ENCODE results near the gene PLA2G12A.
"Not testable (repeated sequence)": the region's sequence is repeated elsewhere in the genome, so short reads cannot be mapped to it uniquely, and the experiment has no call there.

The PLA2G12A gene

DNA sequence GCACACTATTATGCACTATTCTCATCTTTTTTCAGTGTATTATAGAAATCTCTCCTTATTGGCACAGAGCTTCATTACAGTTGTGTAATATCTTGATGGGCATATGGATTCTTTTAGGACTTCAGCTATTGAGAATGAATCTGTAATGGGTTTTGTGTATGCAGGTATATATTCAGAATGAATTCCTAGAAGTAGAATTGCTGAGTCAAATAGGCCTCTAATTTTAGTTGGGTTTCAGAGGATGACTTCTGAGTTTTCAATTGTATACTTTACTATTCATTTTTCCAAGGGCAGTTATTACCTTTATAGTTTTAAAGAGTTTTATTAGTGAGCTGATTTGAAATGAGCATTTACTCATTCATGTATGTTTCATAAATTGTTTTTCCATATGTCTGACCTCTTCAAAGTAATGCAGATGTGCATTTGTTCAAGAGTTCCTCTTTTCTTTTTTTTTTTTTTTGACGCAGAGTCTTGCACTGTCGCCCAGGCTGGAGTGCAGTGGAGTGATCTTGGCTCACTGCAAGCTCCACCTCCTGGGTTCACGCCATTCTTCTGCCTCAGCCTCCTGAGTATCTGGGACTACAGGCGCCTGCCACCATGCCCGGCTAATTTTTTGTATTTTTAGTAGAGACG is 46.1 kb downstream of the PLA2G12A start:
- H3K9me3 ChIP-seq (ENCODE audit: insufficient read depth, low read length): no peaks in the 10 kb centered on the region
- no peaks in the 10 kb centered on the region; the same call in 1 of the 2 replicates for H3K36me3 ChIP-seq (ENCODE audit: low read length)
- no peak overlapping the region for H3K4me3 ChIP-seq (ENCODE audit: insufficient read depth, low read length, poor library complexity, severe bottlenecking)
- H4K20me1 ChIP-seq (ENCODE audit: low read depth, low read length): no peaks in the 10 kb centered on the region
- no peak overlapping the region for H3K4me2 ChIP-seq (ENCODE audit: low read depth, low read length, poor library complexity, severe bottlenecking)
- no peaks in the 10 kb centered on the region for H3K79me2 ChIP-seq (ENCODE audit: insufficient read depth, low read length)
- H2AFZ ChIP-seq (ENCODE audit: low read depth, low read length, severe bottlenecking): no peak overlapping the region
- no peaks in the 10 kb centered on the region for H3K27me3 ChIP-seq (ENCODE audit: low read length)
- no peak overlapping the region for H3K27ac ChIP-seq (ENCODE audit: low read depth, low read length)
- H3F3A ChIP-seq (ENCODE audit: insufficient read depth): no peaks in the 10 kb centered on the region
- no peaks in the 10 kb centered on the region for H3K9me2 ChIP-seq (replicated peaks; ENCODE audit: insufficient read depth, low read length)
- TF ChIP-seq EZH2phosphoT487 (conservative IDR thresholded peaks at IDR 0.05; ENCODE audit: low read length): no peak
- no peak overlapping the region for H3K9ac ChIP-seq (ENCODE audit: low read length)

DNA sequence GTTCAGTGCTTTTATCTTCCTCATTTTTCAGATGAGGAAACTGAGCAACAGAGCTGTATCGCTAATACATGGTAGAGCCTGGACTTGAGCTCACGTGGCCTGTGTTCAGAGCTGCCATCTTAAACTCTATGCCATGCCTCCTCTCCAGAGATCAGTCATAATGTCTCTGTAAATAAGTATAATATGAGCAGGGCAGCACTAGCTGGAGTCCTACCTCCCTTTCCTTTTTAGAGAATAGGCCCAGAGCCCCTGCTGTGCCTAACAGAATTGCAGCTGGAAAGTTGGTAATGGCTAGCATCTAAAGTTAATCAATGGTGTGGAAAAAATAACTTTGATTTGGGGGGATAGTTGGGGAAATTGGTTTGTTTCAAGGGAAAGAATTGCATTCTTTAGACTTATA is 47.0 kb downstream of the PLA2G12A start:
- Histone ChIP-seq H3K27me3 (ENCODE audit: low read length) (no peaks in the 10 kb centered on the region), H3F3A (ENCODE audit: insufficient read depth) (no peaks in the 10 kb centered on the region), H3K9me2 (replicated peaks; ENCODE audit: insufficient read depth, low read length) (no peaks in the 10 kb centered on the region), H3K36me3 (ENCODE audit: low read length) (no peaks in the 10 kb centered on the region; the same call in 1 of the 2 replicates), H3K27ac (ENCODE audit: low read depth, low read length) (no peak overlapping the region), H3K4me3 (ENCODE audit: insufficient read depth, low read length, poor library complexity, severe bottlenecking) (no peak overlapping the region), H3K4me2 (ENCODE audit: low read depth, low read length, poor library complexity, severe bottlenecking) (no peak overlapping the region), H3K9ac (ENCODE audit: low read length) (no peak overlapping the region), H3K9me3 (ENCODE audit: insufficient read depth, low read length) (no peaks in the 10 kb centered on the region), H3K79me2 (ENCODE audit: insufficient read depth, low read length) (no peaks in the 10 kb centered on the region), H4K20me1 (ENCODE audit: low read depth, low read length) (no peaks in the 10 kb centered on the region), H2AFZ (ENCODE audit: low read depth, low read length, severe bottlenecking) (no peak overlapping the region)
- TF ChIP-seq, protein P1, sequence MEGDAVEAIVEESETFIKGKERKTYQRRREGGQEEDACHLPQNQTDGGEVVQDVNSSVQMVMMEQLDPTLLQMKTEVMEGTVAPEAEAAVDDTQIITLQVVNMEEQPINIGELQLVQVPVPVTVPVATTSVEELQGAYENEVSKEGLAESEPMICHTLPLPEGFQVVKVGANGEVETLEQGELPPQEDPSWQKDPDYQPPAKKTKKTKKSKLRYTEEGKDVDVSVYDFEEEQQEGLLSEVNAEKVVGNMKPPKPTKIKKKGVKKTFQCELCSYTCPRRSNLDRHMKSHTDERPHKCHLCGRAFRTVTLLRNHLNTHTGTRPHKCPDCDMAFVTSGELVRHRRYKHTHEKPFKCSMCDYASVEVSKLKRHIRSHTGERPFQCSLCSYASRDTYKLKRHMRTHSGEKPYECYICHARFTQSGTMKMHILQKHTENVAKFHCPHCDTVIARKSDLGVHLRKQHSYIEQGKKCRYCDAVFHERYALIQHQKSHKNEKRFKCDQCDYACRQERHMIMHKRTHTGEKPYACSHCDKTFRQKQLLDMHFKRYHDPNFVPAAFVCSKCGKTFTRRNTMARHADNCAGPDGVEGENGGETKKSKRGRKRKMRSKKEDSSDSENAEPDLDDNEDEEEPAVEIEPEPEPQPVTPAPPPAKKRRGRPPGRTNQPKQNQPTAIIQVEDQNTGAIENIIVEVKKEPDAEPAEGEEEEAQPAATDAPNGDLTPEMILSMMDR (IDR thresholded peaks at IDR 0.05; ENCODE audit: insufficient read depth, low read length, poor library complexity, severe bottlenecking): no peak
- TF ChIP-seq EZH2phosphoT487 (conservative IDR thresholded peaks at IDR 0.05; ENCODE audit: low read length): no peak

DNA sequence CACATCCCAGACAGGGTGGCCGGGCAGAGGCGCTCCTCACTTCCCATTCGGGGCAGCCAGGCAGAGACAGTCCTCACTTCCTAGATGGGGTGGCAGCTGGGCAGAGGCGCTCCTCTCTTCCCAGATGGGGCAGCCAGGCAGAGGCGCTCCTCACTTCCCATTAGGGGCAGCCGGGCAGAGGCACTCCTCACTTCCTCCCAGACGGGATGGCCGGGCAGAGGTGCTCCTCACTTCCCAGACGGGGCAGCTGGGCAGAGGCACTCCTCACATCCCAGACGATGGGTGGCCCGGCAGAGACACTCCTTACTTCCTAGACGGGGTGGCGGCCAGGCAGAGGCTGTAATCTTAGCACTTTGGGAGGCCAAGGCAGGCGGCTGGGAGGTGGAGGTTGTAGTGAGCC is 50.9 kb downstream of the PLA2G12A start:
- H4K20me1 ChIP-seq (ENCODE audit: low read depth, low read length); H3K4me2 ChIP-seq (ENCODE audit: low read depth, low read length, poor library complexity, severe bottlenecking); H3K9ac ChIP-seq (ENCODE audit: low read length); H3K79me2 ChIP-seq (ENCODE audit: insufficient read depth, low read length); H3K9me2 ChIP-seq (replicated peaks; ENCODE audit: insufficient read depth, low read length); H3K36me3 ChIP-seq (ENCODE audit: low read length); H3F3A ChIP-seq (ENCODE audit: insufficient read depth); H3K27me3 ChIP-seq (ENCODE audit: low read length); H3K4me3 ChIP-seq (ENCODE audit: insufficient read depth, low read length, poor library complexity, severe bottlenecking); H3K27ac ChIP-seq (ENCODE audit: low read depth, low read length); H3K9me3 ChIP-seq (ENCODE audit: insufficient read depth, low read length); H2AFZ ChIP-seq (ENCODE audit: low read depth, low read length, severe bottlenecking): not testable (repeated sequence)

DNA sequence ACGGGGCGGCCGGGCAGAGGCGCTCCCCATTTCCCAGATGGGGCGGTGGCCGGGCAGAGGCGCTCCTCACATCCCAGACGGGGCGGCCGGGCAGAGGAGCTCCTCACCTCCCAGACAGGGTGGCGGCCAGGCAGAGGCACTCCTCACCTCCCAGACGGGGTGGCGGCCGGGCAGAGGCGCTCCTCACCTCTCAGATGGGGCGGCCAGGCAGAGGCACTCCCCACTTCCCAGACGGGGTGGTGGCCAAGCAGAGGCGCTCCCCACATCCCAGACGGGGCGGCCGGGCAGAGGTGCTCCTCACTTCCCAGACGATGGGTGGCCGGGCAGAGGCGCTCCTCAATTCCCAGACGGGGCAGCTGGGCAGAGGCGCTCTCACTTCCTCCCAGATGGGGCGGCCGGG is 51.4 kb downstream of the PLA2G12A start:
- not testable (repeated sequence) for H4K20me1 ChIP-seq (ENCODE audit: low read depth, low read length); H3F3A ChIP-seq (ENCODE audit: insufficient read depth); H3K9me2 ChIP-seq (replicated peaks; ENCODE audit: insufficient read depth, low read length); H3K9ac ChIP-seq (ENCODE audit: low read length); H3K27ac ChIP-seq (ENCODE audit: low read depth, low read length); H3K4me2 ChIP-seq (ENCODE audit: low read depth, low read length, poor library complexity, severe bottlenecking); H3K36me3 ChIP-seq (ENCODE audit: low read length); H3K9me3 ChIP-seq (ENCODE audit: insufficient read depth, low read length); H2AFZ ChIP-seq (ENCODE audit: low read depth, low read length, severe bottlenecking); H3K79me2 ChIP-seq (ENCODE audit: insufficient read depth, low read length); H3K27me3 ChIP-seq (ENCODE audit: low read length); H3K4me3 ChIP-seq (ENCODE audit: insufficient read depth, low read length, poor library complexity, severe bottlenecking)

DNA sequence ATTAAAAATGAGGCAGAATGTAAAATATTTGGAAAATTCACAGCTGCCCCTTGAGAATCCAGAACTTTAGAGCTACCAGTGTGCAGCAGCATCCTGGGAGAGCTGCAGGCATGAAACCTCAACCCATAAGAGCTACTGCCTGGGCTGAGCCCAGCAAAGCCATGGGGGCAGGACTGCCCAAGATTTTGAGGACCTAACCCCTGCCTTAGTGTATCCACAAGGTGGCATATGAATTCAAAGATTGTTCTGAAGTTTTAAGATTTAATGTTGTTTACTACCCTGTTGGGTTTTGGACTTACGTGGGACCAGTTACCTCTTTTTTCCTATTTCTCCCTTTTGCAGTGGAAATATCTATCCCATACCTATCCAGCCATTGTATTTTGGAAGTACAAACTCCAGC is 53.0 kb downstream of the PLA2G12A start:
- H3K4me2 ChIP-seq (ENCODE audit: low read depth, low read length, poor library complexity, severe bottlenecking): no peak overlapping the region
- H3K9me3 ChIP-seq (ENCODE audit: insufficient read depth, low read length): no peaks in the 10 kb centered on the region
- H3K36me3 ChIP-seq (ENCODE audit: low read length): no peaks in the 10 kb centered on the region
- H3K79me2 ChIP-seq (ENCODE audit: insufficient read depth, low read length): no peaks in the 10 kb centered on the region
- no peaks in the 10 kb centered on the region for H3F3A ChIP-seq (ENCODE audit: insufficient read depth)
- TF ChIP-seq EZH2phosphoT487 (conservative IDR thresholded peaks at IDR 0.05; ENCODE audit: low read length): no peak
- TF ChIP-seq, protein P1 (IDR thresholded peaks at IDR 0.05; ENCODE audit: insufficient read depth, low read length, poor library complexity, severe bottlenecking): no peak
- no peaks in the 10 kb centered on the region for H3K9me2 ChIP-seq (replicated peaks; ENCODE audit: insufficient read depth, low read length)
- no peak overlapping the region for H3K4me3 ChIP-seq (ENCODE audit: insufficient read depth, low read length, poor library complexity, severe bottlenecking)
- no peak overlapping the region for H3K9ac ChIP-seq (ENCODE audit: low read length)
- no peaks in the 10 kb centered on the region for H3K27me3 ChIP-seq (ENCODE audit: low read length)
- H3K27ac ChIP-seq (ENCODE audit: low read depth, low read length): no peak overlapping the region
- H2AFZ ChIP-seq (ENCODE audit: low read depth, low read length, severe bottlenecking): no peak overlapping the region
- H4K20me1 ChIP-seq (ENCODE audit: low read depth, low read length): no peaks in the 10 kb centered on the region

All from SU-DHL-6 (cell line).